Mesenchymal stem cell (in vitro differentiated cells and primary cell): Measurements from ENCODE around the gene NDUFA8. TPM values are rescaled to one million over a fixed set of nuclear protein-coding genes. Genes with fewer than 3 reads are reported as not detected.

ENCODE experiments used
- DNase-seq: peaks from one replicate; pipeline ENCODE4 v3.0.0-alpha.2; 2013
- H2AFZ ChIP-seq: one replicate; pipeline ENCODE4 v1.6.1; 2013; ENCODE audit warnings: low read depth, mild to moderate bottlenecking, control low read depth, inconsistent platforms, low read length, moderate library complexity
- H2AK5ac ChIP-seq: 2 replicates; pipeline ENCODE4 v1.6.1; 2013; ENCODE audit warnings: low read length, moderate library complexity, mild to moderate bottlenecking, inconsistent platforms; ENCODE audit not compliant: severe bottlenecking
- H2BK120ac ChIP-seq: one replicate; pipeline ENCODE4 v1.6.1; 2013; ENCODE audit warnings: low read depth, mild to moderate bottlenecking, inconsistent platforms, low read length, moderate library complexity
- H2BK12ac ChIP-seq, 2 experiments: one replicate each; pipeline ENCODE4 v1.6.1; 2013; ENCODE audit warnings: inconsistent platforms in 2 of 2, low read length in 2 of 2, mild to moderate bottlenecking in 2 of 2, moderate library complexity in 2 of 2, control low read depth in 1 of 2
- H2BK15ac ChIP-seq: one replicate; pipeline ENCODE4 v1.6.1; 2013; ENCODE audit warnings: mild to moderate bottlenecking, low read depth, inconsistent platforms; ENCODE audit not compliant: poor library complexity, severe bottlenecking
- H2BK5ac ChIP-seq: 2 replicates; pipeline ENCODE4 v1.6.1; 2013; ENCODE audit warnings: low read depth, mild to moderate bottlenecking, low read length, control low read depth, inconsistent platforms; ENCODE audit not compliant: poor library complexity, severe bottlenecking
- H3K14ac ChIP-seq, 2 experiments: one replicate each; pipeline ENCODE4 v1.6.1; 2013; ENCODE audit warnings: inconsistent platforms in 2 of 2, low read length in 2 of 2, control low read depth in 1 of 2, mild to moderate bottlenecking in 1 of 2, moderate library complexity in 1 of 2
- H3K18ac ChIP-seq, 2 experiments: one replicate each; pipeline ENCODE4 v1.6.1; 2013; ENCODE audit warnings: inconsistent platforms in 2 of 2, low read length in 2 of 2, control low read depth in 1 of 2, low read depth in 1 of 2, mild to moderate bottlenecking in 1 of 2
- H3K23ac ChIP-seq, 2 experiments: one replicate each; pipeline ENCODE4 v1.6.1; 2013; ENCODE audit warnings: inconsistent platforms in 2 of 2, low read length in 2 of 2, mild to moderate bottlenecking in 2 of 2, moderate library complexity in 2 of 2, control low read depth in 1 of 2
- H3K27ac ChIP-seq: 2 replicates; pipeline ENCODE4 v1.5.1; 2013; ENCODE audit warnings: mild to moderate bottlenecking, moderate library complexity, low read length, control low read depth, inconsistent platforms; ENCODE audit not compliant: poor library complexity, severe bottlenecking
- H3K27me3 ChIP-seq, 2 experiments: 2 replicates each; pipeline versions ENCODE4 v1.6.1 to v1.7.0; 2013; ENCODE audit warnings: low read length in 2 of 2, mild to moderate bottlenecking in 2 of 2, moderate library complexity in 2 of 2, control low read depth in 1 of 2, inconsistent platforms in 1 of 2; ENCODE audit not compliant: control insufficient read depth in 1 of 2, insufficient read depth in 1 of 2
- H3K36me3 ChIP-seq, 2 experiments: 2 replicates each; pipeline versions ENCODE4 v1.6.1 to v1.7.0; 2013; ENCODE audit warnings: low read length in 2 of 2, control low read depth in 1 of 2, inconsistent platforms in 1 of 2, low read depth in 1 of 2, mild to moderate bottlenecking in 1 of 2; ENCODE audit not compliant: insufficient read depth in 2 of 2, control insufficient read depth in 1 of 2
- H3K4ac ChIP-seq, 2 experiments: one replicate each; pipeline ENCODE4 v1.6.1; 2013; ENCODE audit warnings: inconsistent platforms in 2 of 2, low read length in 2 of 2, mild to moderate bottlenecking in 2 of 2, moderate library complexity in 2 of 2, control low read depth in 1 of 2, low read depth in 1 of 2
- H3K4me1 ChIP-seq: 2 replicates; pipeline ENCODE4 v1.6.1; 2013; ENCODE audit warnings: low read depth, low read length, control low read depth; ENCODE audit not compliant: control insufficient read depth, insufficient read depth
- H3K4me2 ChIP-seq: 2 replicates; pipeline ENCODE4 v1.6.1; 2013; ENCODE audit warnings: low read length, mild to moderate bottlenecking, inconsistent platforms; ENCODE audit not compliant: poor library complexity, severe bottlenecking
- H3K4me3 ChIP-seq, 2 experiments: 2 replicates each; pipeline versions ENCODE4 v1.5.1 to v1.7.0; 2013; ENCODE audit warnings: low read length in 2 of 2, mild to moderate bottlenecking in 2 of 2, control low read depth in 1 of 2, low read depth in 1 of 2; ENCODE audit not compliant: insufficient read depth in 1 of 2
- H3K79me1 ChIP-seq: replicated peaks from 2 replicates; pipeline ENCODE4 v1.6.1; 2013; ENCODE audit warnings: mild to moderate bottlenecking, control low read depth, low read length, inconsistent platforms; ENCODE audit not compliant: poor library complexity, severe bottlenecking
- H3K9ac ChIP-seq: 2 replicates; pipeline ENCODE4 v1.7.0; 2013; ENCODE audit warnings: mild to moderate bottlenecking, low read length, moderate library complexity
- H3K9me3 ChIP-seq: 2 replicates; pipeline ENCODE4 v1.7.0; 2013; ENCODE audit warnings: mild to moderate bottlenecking, low read length; ENCODE audit not compliant: control insufficient read depth
- H4K8ac ChIP-seq: one replicate; pipeline ENCODE4 v1.6.1; 2013; ENCODE audit warnings: inconsistent platforms, mild to moderate bottlenecking, low read length, moderate library complexity
- H4K91ac ChIP-seq: one replicate; pipeline ENCODE4 v1.6.1; 2013; ENCODE audit warnings: mild to moderate bottlenecking, low read length, inconsistent platforms
- WGBS: methylation state at CpG from one replicate; pipeline ENCODE4 v1.1.7; 2013; ENCODE audit warnings: mixed read lengths; 5-methylcytosine and 5-hydroxymethylcytosine counted together
- polyA plus RNA-seq, 2 experiments: library from polyadenylated mRNA; stranded (reverse); fragments of 200-250 nt; gene quantifications; one replicate each; pipeline ENCODE4 v1.2.3, GENCODE V29; 2013

NDUFA8 gene
- polyA plus RNA-seq (2013, experiment 1 of 2): 86.5 TPM
- polyA plus RNA-seq (2013, experiment 2 of 2): 89.6 TPM

GRCh38 chr9:122159026-122159924 lies at the start of gene NDUFA8, which contains the start of gene MORN5:
TSS of gene NDUFA8 (minus strand) at chr9:122159779. CDS start at chr9:122159677, 102 bp downstream.
TSS of gene MORN5 (plus strand) at chr9:122159908. CDS start at chr9:122159973, 65 bp downstream.
- H2BK15ac ChIP-seq: peak within 1 kb of the TSS; percentile 90
- H3K9ac ChIP-seq: peak within 1 kb of the TSS; percentile 97
- peak within 1 kb of the TSS in 1 of 2 experiments; percentile 31 for H3K23ac ChIP-seq
- H3K36me3 ChIP-seq: no peaks in the 10 kb centered on the region
- no peak within 1 kb of the TSS for H2BK12ac ChIP-seq
- H3K4me2 ChIP-seq: peak within 1 kb of the TSS; percentile 85
- peak within 1 kb of the TSS; percentile 91 for H4K8ac ChIP-seq
- H3K4me1 ChIP-seq: no peaks in the 10 kb centered on the region
- peaks cover 19% of the 10 kb centered on the region for H3K79me1 ChIP-seq
- 5% methylated on average over 51 of the region's 56 CpGs for WGBS
- peak within 1 kb of the TSS; percentile 62 to 95 for H3K18ac ChIP-seq
- H2AK5ac ChIP-seq: no peak within 1 kb of the TSS
- H2BK120ac ChIP-seq: no peak within 1 kb of the TSS
- peak within 1 kb of the TSS; percentile 85 to 88 for H3K4ac ChIP-seq
- H3K4me3 ChIP-seq: peak within 1 kb of the TSS; percentile 94 to 95
- peak within 1 kb of the TSS; percentile 72 for H2AFZ ChIP-seq
- peaks cover 9 to 21% of the 10 kb centered on the region in 2 experiments for H3K27me3 ChIP-seq
- H4K91ac ChIP-seq: peak within 1 kb of the TSS; percentile 97
- H3K14ac ChIP-seq: peak within 1 kb of the TSS in 1 of 2 experiments; percentile 92
- no peak within 1 kb of the TSS for H3K27ac ChIP-seq
- peak; percentile 96 for DNase-seq
- peaks cover 8% of the 10 kb centered on the region for H3K9me3 ChIP-seq
- H2BK5ac ChIP-seq: no peak within 1 kb of the TSS

DNA sequence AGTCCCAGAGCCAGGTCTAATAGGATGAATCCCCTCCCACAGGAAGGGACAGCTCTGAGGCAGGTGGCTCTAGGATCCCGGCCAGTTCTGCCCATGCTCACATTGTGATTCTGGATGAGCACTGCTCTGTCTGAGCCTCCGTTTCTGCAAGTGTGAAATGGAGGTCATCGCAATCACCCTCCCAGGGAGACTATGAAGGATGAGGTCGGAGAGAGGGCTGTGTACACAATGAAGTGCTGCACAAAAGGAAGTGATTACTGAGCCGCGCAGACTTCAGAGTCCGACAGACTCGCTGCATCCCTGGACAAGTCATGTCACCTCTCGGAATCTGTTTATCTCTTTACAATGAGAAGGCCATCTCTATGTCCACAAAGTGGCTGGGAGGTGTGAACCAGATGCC lies 47.5 kb upstream of the NDUFA8 start:
- 84% methylated on average over 9 of the region's 9 CpGs for WGBS
- no peak overlapping the region for H2BK12ac ChIP-seq
- H3K27ac ChIP-seq: no peak overlapping the region
- H3K23ac ChIP-seq: no peak overlapping the region
- no peak overlapping the region for H2AFZ ChIP-seq
- no peak overlapping the region for H3K4me2 ChIP-seq
- no peak overlapping the region for H4K91ac ChIP-seq
- no peak overlapping the region for H3K4ac ChIP-seq
- H3K4me1 ChIP-seq: peaks cover 6% of the 10 kb centered on the region
- H3K4me3 ChIP-seq: no peak overlapping the region
- H3K36me3 ChIP-seq: no peaks in the 10 kb centered on the region
- H3K14ac ChIP-seq: no peak overlapping the region
- H4K8ac ChIP-seq: no peak overlapping the region
- no peak overlapping the region for H2BK5ac ChIP-seq
- no peak overlapping the region for H3K9ac ChIP-seq
- no peak overlapping the region for H2AK5ac ChIP-seq
- H3K27me3 ChIP-seq: peaks cover 27 to 73% of the 10 kb centered on the region in 2 experiments
- no peak overlapping the region for H3K18ac ChIP-seq
- H2BK15ac ChIP-seq: no peak overlapping the region
- no peak overlapping the region for H2BK120ac ChIP-seq
- no peaks in the 10 kb centered on the region for H3K79me1 ChIP-seq
- no peak for DNase-seq
- no peaks in the 10 kb centered on the region for H3K9me3 ChIP-seq

GRCh38 chr9:122206118-122207046 lies 46.8 kb upstream of the NDUFA8 start:
- no peaks in the 10 kb centered on the region for H3K36me3 ChIP-seq
- peaks cover 20 to 66% of the 10 kb centered on the region in 2 experiments for H3K27me3 ChIP-seq
- WGBS: 87% methylated on average over 8 of the region's 9 CpGs

More at GRCh38 chr9:122206118-122207046, 46.8 kb upstream of the NDUFA8 start:
- no peak overlapping the region for H4K8ac ChIP-seq
- H3K18ac ChIP-seq: no peak overlapping the region
- no peaks in the 10 kb centered on the region for H3K9me3 ChIP-seq
- no peak overlapping the region for H2BK15ac ChIP-seq
- no peaks in the 10 kb centered on the region for H3K79me1 ChIP-seq
- no peak overlapping the region for H4K91ac ChIP-seq
- no peak overlapping the region for H3K23ac ChIP-seq
- H2BK5ac ChIP-seq: no peak overlapping the region
- H3K4me2 ChIP-seq: no peak overlapping the region
- H3K4me3 ChIP-seq: no peak overlapping the region
- no peak overlapping the region for H3K14ac ChIP-seq
- H3K27ac ChIP-seq: no peak overlapping the region
- no peak overlapping the region for H2BK120ac ChIP-seq
- peak; percentile 40 for DNase-seq
- H2BK12ac ChIP-seq: no peak overlapping the region
- H2AFZ ChIP-seq: no peak overlapping the region
- H3K9ac ChIP-seq: peak overlapping the region; percentile 28
- H3K4ac ChIP-seq: no peak overlapping the region
- no peak overlapping the region for H2AK5ac ChIP-seq
- peaks cover 10% of the 10 kb centered on the region for H3K4me1 ChIP-seq
